B cell (primary cell): ENCODE measurements around the gene WNK2. TPM values are rescaled to one million over a fixed set of nuclear protein-coding genes. Genes with fewer than 3 reads are reported as not detected.

Source experiments
- ATAC-seq: fragments of 200-7000 bp; cut with Tn5 transposase; one replicate; pipeline ENCODE4 v1.10.0; 2021; ENCODE audit warnings: low read depth, mild to moderate bottlenecking, moderate number of reproducible peaks, moderate library complexity
- CTCF ChIA-PET: fragments of 350-600 bp; sonication (Branson Sonifier 250); formaldehyde crosslinking; loops from one replicate; lab custom pipeline; 2021; ENCODE audit warnings: antibody characterized with exemption, inconsistent platforms; lab: Charles Lee
- POLR2A ChIA-PET: fragments of 350-600 bp; sonication (Branson Sonifier 250); formaldehyde crosslinking; loops from one replicate; lab custom pipeline; 2021; ENCODE audit warnings: antibody characterized with exemption; lab: Charles Lee
- DNase-seq: peaks from one replicate; pipeline ENCODE4 v3.0.0; 2013
- H2AFZ ChIP-seq: 2 replicates; pipeline ENCODE4 v1.6.1; 2012; ENCODE audit warnings: mild to moderate bottlenecking, low read depth, low read length; ENCODE audit not compliant: insufficient read depth, poor library complexity, severe bottlenecking
- H3K27ac ChIP-seq, 2 donors: 1 replicate in 1 of 2; 2 replicates in 1 of 2; pipeline ENCODE4 v1.5.1; 2012 to 2013; ENCODE audit warnings: low read length in 2 of 2, mild to moderate bottlenecking in 2 of 2, moderate library complexity in 1 of 2
- H3K27me3 ChIP-seq, 4 experiments: fragments of 200-600 bp in 1 of 4; sonication (generic) in 1 of 4; replicated peaks in 1 of 4; 1 replicate in 2 of 4; 2 replicates in 2 of 4; pipeline versions ENCODE4 v1.6.1 to v1.7.0; 2013 to 2016; ENCODE audit warnings: low read length in 3 of 4, mild to moderate bottlenecking in 2 of 4, mixed read lengths in 1 of 4, moderate library complexity in 1 of 4; ENCODE audit not compliant: insufficient read depth in 4 of 4, control insufficient read depth in 3 of 4; ENCODE audit errors: control extremely low read depth in 1 of 4
- H3K36me3 ChIP-seq, 2 experiments: replicated peaks in 1 of 2; 1 replicate in 1 of 2; 2 replicates in 1 of 2; pipeline versions ENCODE4 v1.6.1 to v1.7.1; 2013; ENCODE audit warnings: low read length in 1 of 2; ENCODE audit not compliant: insufficient read depth in 2 of 2, control insufficient read depth in 1 of 2; ENCODE audit errors: control extremely low read depth in 1 of 2, extremely low read depth in 1 of 2
- H3K4me1 ChIP-seq, 2 donors: fragments of 200-600 bp in 1 of 2; sonication (generic) in 1 of 2; 1 replicate in 1 of 2; 2 replicates in 1 of 2; pipeline versions ENCODE4 v1.5.1 to v1.6.1; 2013 to 2017; ENCODE audit warnings: low read length in 2 of 2; ENCODE audit not compliant: control insufficient read depth in 2 of 2, insufficient read depth in 2 of 2
- H3K4me2 ChIP-seq: replicated peaks from 2 replicates; pipeline ENCODE3; 2012; ENCODE audit warnings: mild to moderate bottlenecking, low read depth, low read length; ENCODE audit not compliant: poor library complexity, severe bottlenecking
- H3K4me3 ChIP-seq, 5 experiments: fragments of 200-600 bp in 1 of 5; sonication (generic) in 1 of 5; 1 replicate in 3 of 5; 2 replicates in 2 of 5; pipeline versions ENCODE4 v1.5.1 to v1.7.0; 2011 to 2016; ENCODE audit warnings: low read length in 4 of 5, mild to moderate bottlenecking in 4 of 5, low read depth in 2 of 5, control low read depth in 1 of 5, moderate library complexity in 1 of 5; ENCODE audit not compliant: insufficient read depth in 1 of 5; ENCODE audit errors: control extremely low read depth in 1 of 5, extremely low read depth in 1 of 5
- H3K79me2 ChIP-seq: fragments of 200-600 bp; sonication (generic); one replicate; pipeline ENCODE4 v1.6.0; 2016; ENCODE audit warnings: low read length; ENCODE audit not compliant: control insufficient read depth, insufficient read depth
- H3K9ac ChIP-seq: fragments of 200-600 bp; sonication (generic); 2 replicates; pipeline ENCODE4 v1.6.1; 2017; ENCODE audit warnings: mild to moderate bottlenecking, low read length, moderate library complexity
- H3K9me3 ChIP-seq, 3 donors: one replicate each; pipeline versions ENCODE4 v1.6.1 to v1.7.1; 2013; ENCODE audit warnings: low read length in 2 of 3; ENCODE audit not compliant: control insufficient read depth in 2 of 3, insufficient read depth in 1 of 3; ENCODE audit errors: control extremely low read depth in 1 of 3
- H4K20me1 ChIP-seq: 2 replicates; pipeline ENCODE4 v1.6.0; 2012; ENCODE audit warnings: mild to moderate bottlenecking, low read length; ENCODE audit not compliant: insufficient read depth, control insufficient read depth, poor library complexity, severe bottlenecking
- H3K27ac Mint-ChIP-seq: one replicate; pipeline ENCODE4 v1.8.0; 2021; ENCODE audit warnings: mixed read lengths
- H3K27me3 Mint-ChIP-seq: one replicate; pipeline ENCODE4 v1.8.0; 2021; ENCODE audit warnings: mixed read lengths
- H3K4me1 Mint-ChIP-seq: one replicate; pipeline ENCODE4 v1.8.0; 2021; ENCODE audit warnings: mixed read lengths
- H3K4me3 Mint-ChIP-seq: one replicate; pipeline ENCODE4 v1.8.0; 2021; ENCODE audit warnings: mixed read lengths
- H3K9me3 Mint-ChIP-seq: one replicate; pipeline ENCODE4 v1.8.0; 2022; ENCODE audit warnings: mixed read lengths; ENCODE audit not compliant: insufficient read depth
- EZH2 ChIP-seq: IDR thresholded peaks from 2 replicates; pipeline ENCODE4 v1.6.1; 2012; ENCODE audit warnings: borderline replicate concordance, low read depth, mild to moderate bottlenecking, moderate library complexity, low read length; ENCODE audit not compliant: insufficient read depth, poor library complexity, severe bottlenecking
- WGBS: methylation state at CpG from one replicate; pipeline ENCODE4 v1.1.5; 2013; ENCODE audit warnings: missing lambda C conversion rate; ENCODE audit not compliant: insufficient coverage; 5-methylcytosine and 5-hydroxymethylcytosine counted together
- intact Hi-C: fragments of 100-400 bp; cut with micrococcal nuclease; formaldehyde crosslinking; loops from one replicate; pipeline ENCODE4 v1.10.0; 2022
- polyA plus RNA-seq: library from polyadenylated mRNA; depleted of rRNA; stranded (reverse); fragments of >200 nt; gene quantifications from 2 replicates; pipeline ENCODE4 v1.2.3, GENCODE V29; 2012
- total RNA-seq, 2 donors: library from RNA; stranded (reverse); fragments of 120-200 nt in 1 of 2; gene quantifications; 1 replicate in 1 of 2; 2 replicates in 1 of 2; pipeline versions ENCODE4 v1.2.3 to v1.2.4, GENCODE V29; 2013 to 2022
- TF ChIP-seq, protein P1 (sequence below): fragments of 200-600 bp; IDR thresholded peaks from one replicate; pipeline ENCODE4 v1.8.0; 2022; ENCODE audit warnings: antibody characterized with exemption, mild to moderate bottlenecking

The WNK2 gene
- total and polyA plus RNA-seq, 2 donors (not counting 1 experiment from before 2014, with no cell fraction given), result 0.49 TPM; not detected in 1

DNA sequence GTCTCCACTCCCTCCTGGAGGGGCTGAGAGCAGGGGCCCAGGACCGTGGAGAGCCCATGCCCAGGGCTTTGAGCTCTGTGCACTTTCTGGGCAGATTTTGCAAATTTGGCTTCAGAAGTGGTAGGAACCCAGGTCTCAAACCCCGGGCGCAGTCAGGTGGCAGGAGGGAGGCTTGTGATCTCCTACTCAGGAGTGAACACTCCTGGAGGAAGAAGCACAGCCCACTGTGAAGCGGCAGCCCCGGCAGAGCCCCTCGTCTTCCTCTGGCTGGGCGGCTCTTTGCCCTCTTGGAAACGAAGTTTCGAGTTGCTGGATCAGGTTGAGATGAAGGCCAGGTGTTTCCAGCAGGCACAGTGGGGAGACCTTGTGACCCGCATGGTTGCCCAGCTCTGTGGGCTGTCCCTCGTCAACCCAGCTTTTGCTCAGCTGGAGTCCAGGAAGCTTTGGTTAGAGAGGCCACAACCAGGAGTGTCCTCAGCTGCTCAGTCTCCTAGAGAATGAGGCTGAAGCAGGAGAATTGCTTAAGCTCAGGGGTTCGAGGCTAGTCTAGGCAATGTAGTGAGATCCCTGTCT lies 48.5 kb downstream of the WNK2 start:
- peaks cover 0 to 21% (median 9%) of the 10 kb centered on the region in 4 experiments for H3K27me3 ChIP-seq
- H3K9me3 ChIP-seq, result peaks cover 0 to under 1% (median 0%) of the 10 kb centered on the region in 3 donors
- H3K4me2 ChIP-seq, result no peak overlapping the region
- H3K36me3 ChIP-seq, result no peaks in the 10 kb centered on the region
- 70% methylated on average over 12 of the region's 12 CpGs for WGBS
- ChIA-PET CTCF (no interaction called here), POLR2A (no interaction called here)
- no peaks in the 10 kb centered on the region for H4K20me1 ChIP-seq
- no peak overlapping the region for H3K4me3 ChIP-seq
- H3K27ac ChIP-seq, result no peak overlapping the region
- no peak overlapping the region for H3K9ac ChIP-seq
- no peak overlapping the region for H2AFZ ChIP-seq
- Mint-ChIP-seq H3K9me3 (no peaks in the 10 kb centered on the region), H3K27me3 (peaks cover 24% of the 10 kb centered on the region), H3K4me3 (no peak overlapping the region), H3K27ac (no peak overlapping the region), H3K4me1 (no peaks in the 10 kb centered on the region)
- DNase-seq (no peak), ATAC-seq (no peak)
- intact Hi-C loops, result no loop called here
- TF ChIP-seq, protein P1, sequence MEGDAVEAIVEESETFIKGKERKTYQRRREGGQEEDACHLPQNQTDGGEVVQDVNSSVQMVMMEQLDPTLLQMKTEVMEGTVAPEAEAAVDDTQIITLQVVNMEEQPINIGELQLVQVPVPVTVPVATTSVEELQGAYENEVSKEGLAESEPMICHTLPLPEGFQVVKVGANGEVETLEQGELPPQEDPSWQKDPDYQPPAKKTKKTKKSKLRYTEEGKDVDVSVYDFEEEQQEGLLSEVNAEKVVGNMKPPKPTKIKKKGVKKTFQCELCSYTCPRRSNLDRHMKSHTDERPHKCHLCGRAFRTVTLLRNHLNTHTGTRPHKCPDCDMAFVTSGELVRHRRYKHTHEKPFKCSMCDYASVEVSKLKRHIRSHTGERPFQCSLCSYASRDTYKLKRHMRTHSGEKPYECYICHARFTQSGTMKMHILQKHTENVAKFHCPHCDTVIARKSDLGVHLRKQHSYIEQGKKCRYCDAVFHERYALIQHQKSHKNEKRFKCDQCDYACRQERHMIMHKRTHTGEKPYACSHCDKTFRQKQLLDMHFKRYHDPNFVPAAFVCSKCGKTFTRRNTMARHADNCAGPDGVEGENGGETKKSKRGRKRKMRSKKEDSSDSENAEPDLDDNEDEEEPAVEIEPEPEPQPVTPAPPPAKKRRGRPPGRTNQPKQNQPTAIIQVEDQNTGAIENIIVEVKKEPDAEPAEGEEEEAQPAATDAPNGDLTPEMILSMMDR, result no peak
- no peak for TF ChIP-seq EZH2
- no peaks in the 10 kb centered on the region for H3K79me2 ChIP-seq
- no peaks in the 10 kb centered on the region for H3K4me1 ChIP-seq

DNA sequence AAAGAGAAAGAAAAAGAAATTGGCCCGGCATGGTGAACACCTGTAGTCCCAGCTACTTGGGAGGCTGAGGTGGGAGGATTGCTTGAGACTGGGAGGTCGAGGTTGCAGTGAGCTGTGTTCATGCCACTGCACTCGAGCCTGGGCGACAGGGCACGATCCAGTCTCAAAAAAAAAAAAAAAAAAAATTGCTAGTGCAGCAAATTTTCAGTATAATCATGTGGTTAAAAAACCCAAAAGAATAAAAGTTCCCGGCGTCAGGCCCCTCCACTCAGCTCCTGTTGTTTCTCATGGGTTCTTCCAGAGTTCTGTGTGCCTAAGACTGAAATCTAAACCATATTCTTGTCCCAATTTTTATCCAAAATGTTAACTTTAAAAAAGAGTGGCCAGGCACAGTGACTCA lies 49.1 kb downstream of the WNK2 start:
- no peak overlapping the region for H3K4me3 Mint-ChIP-seq
- no peaks in the 10 kb centered on the region for H3K9me3 Mint-ChIP-seq
- no peaks in the 10 kb centered on the region for H3K4me1 Mint-ChIP-seq
- peaks cover 24% of the 10 kb centered on the region for H3K27me3 Mint-ChIP-seq
- peaks cover 0 to 6% (median 0%) of the 10 kb centered on the region in 3 donors for H3K9me3 ChIP-seq
- ChIA-PET CTCF (no interaction called here), POLR2A (no interaction called here)
- H4K20me1 ChIP-seq, result no peaks in the 10 kb centered on the region
- no peak for DNase-seq
- no peak for ATAC-seq
- H3K4me3 ChIP-seq, result no peak overlapping the region
- TF ChIP-seq EZH2, result no peak
- TF ChIP-seq, protein P1, result no peak
- no peaks in the 10 kb centered on the region for H3K4me1 ChIP-seq
- H3K27ac Mint-ChIP-seq, result no peak overlapping the region
- H3K36me3 ChIP-seq, result no peaks in the 10 kb centered on the region
- no peaks in the 10 kb centered on the region for H3K79me2 ChIP-seq
- intact Hi-C loops, result no loop called here
- no peak overlapping the region for H2AFZ ChIP-seq
- H3K27me3 ChIP-seq, result peaks cover 0 to 21% (median 9%) of the 10 kb centered on the region in 4 experiments
- no peak overlapping the region for H3K9ac ChIP-seq
- no peak overlapping the region for H3K4me2 ChIP-seq
- 88% methylated on average over 3 of the region's 7 CpGs for WGBS
- no peak overlapping the region for H3K27ac ChIP-seq
